ENCODE measurements around the gene PRSS27.

The PRSS27 gene

DNA sequence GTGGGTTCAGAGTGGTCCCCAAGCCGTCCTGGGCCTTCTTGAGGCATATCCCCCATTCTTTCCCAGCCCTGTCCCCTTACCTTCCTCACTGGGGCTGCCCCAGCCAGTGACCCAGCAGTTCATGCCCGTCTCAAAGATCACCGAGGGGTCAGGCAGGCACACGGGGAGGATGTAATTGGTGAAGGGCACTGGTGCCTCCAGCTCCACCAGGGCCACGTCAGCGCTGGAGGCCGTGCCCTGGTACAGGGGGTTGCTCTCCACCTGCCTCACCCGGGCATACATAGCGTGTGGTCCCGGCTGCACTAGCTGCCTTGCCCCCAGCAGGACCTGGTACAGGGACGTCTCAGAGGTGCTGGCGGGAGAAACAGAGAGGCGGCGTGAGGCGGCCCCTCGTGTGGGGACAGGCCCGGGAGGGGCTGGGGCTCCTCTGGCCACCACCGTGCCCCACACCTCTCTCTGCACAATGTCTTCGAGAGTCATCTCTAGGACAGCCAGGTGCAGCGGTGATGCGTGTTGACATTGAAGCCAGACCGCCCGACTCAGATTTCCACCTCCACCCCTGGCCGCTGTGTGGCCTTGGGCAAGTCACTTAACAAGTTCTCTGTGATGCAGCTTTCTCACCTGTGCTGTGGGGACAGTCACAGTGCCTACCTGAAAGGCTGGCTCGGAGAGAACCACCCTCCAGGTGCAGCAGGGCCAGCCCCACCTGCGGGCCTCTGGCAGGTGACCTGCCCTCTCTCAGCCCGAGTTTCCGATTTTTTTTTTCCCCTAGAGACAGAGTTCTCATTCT is 5.8 kb downstream of the PRSS27 start:
- no peak for DNase-seq (ENCODE audit: low read depth)
- TF ChIP-seq, protein P1, sequence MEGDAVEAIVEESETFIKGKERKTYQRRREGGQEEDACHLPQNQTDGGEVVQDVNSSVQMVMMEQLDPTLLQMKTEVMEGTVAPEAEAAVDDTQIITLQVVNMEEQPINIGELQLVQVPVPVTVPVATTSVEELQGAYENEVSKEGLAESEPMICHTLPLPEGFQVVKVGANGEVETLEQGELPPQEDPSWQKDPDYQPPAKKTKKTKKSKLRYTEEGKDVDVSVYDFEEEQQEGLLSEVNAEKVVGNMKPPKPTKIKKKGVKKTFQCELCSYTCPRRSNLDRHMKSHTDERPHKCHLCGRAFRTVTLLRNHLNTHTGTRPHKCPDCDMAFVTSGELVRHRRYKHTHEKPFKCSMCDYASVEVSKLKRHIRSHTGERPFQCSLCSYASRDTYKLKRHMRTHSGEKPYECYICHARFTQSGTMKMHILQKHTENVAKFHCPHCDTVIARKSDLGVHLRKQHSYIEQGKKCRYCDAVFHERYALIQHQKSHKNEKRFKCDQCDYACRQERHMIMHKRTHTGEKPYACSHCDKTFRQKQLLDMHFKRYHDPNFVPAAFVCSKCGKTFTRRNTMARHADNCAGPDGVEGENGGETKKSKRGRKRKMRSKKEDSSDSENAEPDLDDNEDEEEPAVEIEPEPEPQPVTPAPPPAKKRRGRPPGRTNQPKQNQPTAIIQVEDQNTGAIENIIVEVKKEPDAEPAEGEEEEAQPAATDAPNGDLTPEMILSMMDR (IDR thresholded peaks at IDR 0.05; ENCODE audit: control insufficient read depth, extremely low read depth, insufficient read depth), result no peak
- no peak overlapping the region for H3K4me3 ChIP-seq (ENCODE audit: low read depth, low read length)

DNA sequence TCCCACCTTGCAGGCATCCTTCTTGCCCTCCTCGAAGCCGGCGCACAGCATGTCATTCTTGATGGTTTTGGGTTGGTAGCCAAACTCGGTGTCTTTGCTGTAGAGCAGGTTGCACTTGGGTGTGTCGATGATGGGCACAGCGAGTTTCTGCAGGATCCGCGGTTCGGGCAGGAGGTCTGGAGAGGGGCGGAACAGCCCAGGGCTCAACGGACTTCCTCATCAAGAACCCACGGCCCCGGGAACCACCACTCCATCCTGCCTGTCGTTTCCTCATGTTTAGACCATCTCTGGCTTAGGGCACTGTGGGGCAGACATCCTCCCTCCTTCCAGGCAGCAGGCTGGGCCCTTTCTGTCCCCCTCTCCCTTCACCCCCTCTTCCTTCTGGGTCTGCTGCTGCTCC is 6.5 kb downstream of the PRSS27 start:
- DNase-seq (ENCODE audit: low read depth), result no peak
- no peak overlapping the region for H3K4me3 ChIP-seq (ENCODE audit: low read depth, low read length)
- TF ChIP-seq, protein P1 (IDR thresholded peaks at IDR 0.05; ENCODE audit: control insufficient read depth, extremely low read depth, insufficient read depth), result no peak

DNA sequence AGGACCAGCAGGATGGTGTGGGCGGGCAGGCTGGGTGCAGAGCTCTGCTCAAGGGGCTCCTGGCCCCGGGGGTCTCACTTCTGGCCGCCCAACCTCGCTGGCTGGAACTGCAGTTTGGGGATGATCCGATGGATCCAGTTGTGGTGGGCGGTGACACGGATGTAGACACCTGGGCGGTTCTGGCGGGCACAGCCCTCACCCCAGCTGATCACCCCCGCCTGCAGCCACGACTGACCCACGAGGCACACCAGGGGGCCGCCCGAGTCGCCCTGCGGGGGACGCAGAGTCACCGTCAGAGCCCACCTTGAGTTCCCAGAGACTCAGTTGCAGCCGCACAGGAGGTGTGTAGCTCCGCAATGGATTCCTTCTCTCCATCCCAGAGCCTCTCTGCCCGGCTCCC is 7.5 kb downstream of the PRSS27 start:
- no peak for DNase-seq (ENCODE audit: low read depth)
- H3K4me3 ChIP-seq (ENCODE audit: low read depth, low read length), result no peak overlapping the region
- TF ChIP-seq, protein P1 (IDR thresholded peaks at IDR 0.05; ENCODE audit: control insufficient read depth, extremely low read depth, insufficient read depth), result no peak

DNA sequence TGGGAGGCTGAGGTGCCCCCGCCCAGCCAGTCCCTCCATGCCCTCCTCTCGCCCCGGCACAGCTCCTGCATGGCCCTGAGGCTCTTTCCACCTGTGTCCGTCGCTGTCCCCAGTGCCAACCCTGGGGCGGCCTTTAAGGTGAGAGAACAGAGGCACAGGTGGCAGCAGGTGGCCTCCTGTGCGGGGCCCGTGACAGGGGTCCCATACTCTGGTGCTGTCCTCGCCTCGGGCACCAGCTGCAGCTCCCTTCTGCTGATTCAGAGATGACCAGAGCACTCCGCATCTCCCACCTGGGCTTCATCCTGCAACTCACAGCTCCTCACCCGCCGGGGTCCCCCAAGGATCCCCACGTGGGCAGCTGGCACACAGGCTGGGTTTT is 8.0 kb downstream of the PRSS27 start:
- no peak overlapping the region for H3K4me3 ChIP-seq (ENCODE audit: low read depth, low read length)
- TF ChIP-seq, protein P1 (IDR thresholded peaks at IDR 0.05; ENCODE audit: control insufficient read depth, extremely low read depth, insufficient read depth), result no peak
- DNase-seq (ENCODE audit: low read depth), result no peak

DNA sequence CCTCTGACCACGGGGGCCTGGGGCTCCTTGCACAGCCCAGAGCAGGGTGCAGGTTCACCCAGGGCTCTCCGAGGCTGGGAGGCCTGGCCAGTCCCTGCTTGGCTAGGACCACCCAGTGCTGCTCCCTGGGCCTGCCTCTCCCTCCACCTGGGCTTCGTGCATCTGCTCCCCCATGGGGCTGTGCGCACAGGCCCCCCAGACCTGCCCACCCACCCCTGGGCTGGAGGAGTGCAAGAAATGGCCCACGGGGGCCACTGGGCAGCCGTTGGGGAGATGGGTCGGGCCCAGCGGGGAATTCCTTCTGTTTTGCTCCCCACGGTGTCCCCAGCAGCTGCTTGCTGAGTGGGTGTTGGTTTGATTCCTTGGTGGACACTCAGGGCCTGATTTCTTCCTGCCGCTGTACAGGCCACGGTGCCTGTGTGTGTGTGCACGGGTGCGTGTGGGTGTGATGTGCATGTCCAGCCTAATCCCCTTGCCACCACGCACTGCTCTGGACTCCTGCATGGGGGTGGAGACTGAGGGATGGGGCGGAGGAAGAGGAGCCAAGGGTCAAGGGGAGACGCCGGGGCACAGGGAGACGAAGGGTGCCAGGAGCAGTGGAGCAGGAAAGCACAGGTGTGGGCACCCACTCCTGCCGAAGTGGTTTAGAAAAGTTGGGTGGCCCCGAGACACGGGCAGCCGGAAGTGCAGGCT is 8.5 kb downstream of the PRSS27 start:
- no peak for DNase-seq (ENCODE audit: low read depth)
- TF ChIP-seq, protein P1 (IDR thresholded peaks at IDR 0.05; ENCODE audit: control insufficient read depth, extremely low read depth, insufficient read depth), result no peak
- no peak overlapping the region for H3K4me3 ChIP-seq (ENCODE audit: low read depth, low read length)

DNA sequence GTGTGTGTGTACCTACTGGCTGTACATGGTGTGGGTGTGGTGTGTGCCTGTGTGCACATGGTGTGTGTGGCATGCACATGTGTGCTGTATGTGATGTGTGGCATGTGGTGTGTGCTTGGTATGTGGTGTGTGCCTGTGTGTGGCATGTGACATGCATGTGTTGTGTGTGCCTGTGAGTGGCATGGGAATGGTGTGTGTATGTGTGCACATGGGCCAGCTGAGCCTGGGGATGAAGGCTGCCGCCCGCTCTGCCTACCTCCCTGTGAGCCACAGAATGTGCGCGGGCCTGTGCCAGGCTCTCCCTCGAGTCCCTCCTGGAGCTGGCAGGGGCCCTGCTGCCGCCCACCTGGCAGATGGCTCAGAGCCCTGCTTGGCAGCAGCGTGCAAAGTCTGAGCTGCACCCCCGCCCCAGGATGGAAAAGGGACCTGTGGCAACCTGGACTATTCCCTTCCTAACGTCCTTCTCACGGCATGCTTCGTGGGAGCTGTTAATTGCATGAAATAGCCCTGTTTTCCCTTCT is 9.3 kb downstream of the PRSS27 start:
- no peak overlapping the region for H3K4me3 ChIP-seq (ENCODE audit: low read depth, low read length)
- no peak for DNase-seq (ENCODE audit: low read depth)
- TF ChIP-seq, protein P1 (IDR thresholded peaks at IDR 0.05; ENCODE audit: control insufficient read depth, extremely low read depth, insufficient read depth), result no peak
